ENCODE data around the gene CYP2D6.
"Not testable (repeated sequence)": the region's sequence is repeated elsewhere in the genome, so short reads cannot be mapped to it uniquely, and the experiment has no call there.

Gene CYP2D6

GRCh38 chr22:42130639-42131431, at the start of gene CYP2D6:
Gene CYP2D6, minus strand, starts transcription at chr22:42130810. Its CDS starts 19 bp downstream, at chr22:42130791.
- in situ Hi-C loops (cut with MboI; ENCODE audit: low sequenced_read_pairs), result not testable (repeated sequence)

- in situ Hi-C loops (cut with MboI; ENCODE audit: low sequenced_read_pairs), result no loop called here
Measured at GRCh38 chr22:42179616-42180015, 49.0 kb upstream of the CYP2D6 start.

- in situ Hi-C loops (cut with MboI; ENCODE audit: low sequenced_read_pairs), result no loop called here
Measured at GRCh38 chr22:42178910-42179519, 48.4 kb upstream of the CYP2D6 start.

- in situ Hi-C loops (cut with MboI; ENCODE audit: low sequenced_read_pairs), result no loop called here
Measured at GRCh38 chr22:42177891-42178336, 47.3 kb upstream of the CYP2D6 start.

- in situ Hi-C loops (cut with MboI; ENCODE audit: low sequenced_read_pairs), result no loop called here
Measured at GRCh38 chr22:42176255-42176915, 45.8 kb upstream of the CYP2D6 start.

- in situ Hi-C loops (cut with MboI; ENCODE audit: low sequenced_read_pairs), result loop anchor here (5.0 kb wide), 1 partner anchor 263 kb away; no protein-coding TSS in a partner anchor
Measured at GRCh38 chr22:42174062-42174461, 43.5 kb upstream of the CYP2D6 start.

- in situ Hi-C loops (cut with MboI; ENCODE audit: low sequenced_read_pairs), result loop anchor here (5.0 kb wide), 1 partner anchor 264 kb away; no protein-coding TSS in a partner anchor
Measured at GRCh38 chr22:42173183-42173926, 42.7 kb upstream of the CYP2D6 start.

- in situ Hi-C loops (cut with MboI; ENCODE audit: low sequenced_read_pairs), result loop anchor here (5.0 kb wide), 1 partner anchor 265 kb away; no protein-coding TSS in a partner anchor
Measured at GRCh38 chr22:42172773-42173172, 42.2 kb upstream of the CYP2D6 start.

- in situ Hi-C loops (cut with MboI; ENCODE audit: low sequenced_read_pairs), result loop anchor here (5.0 kb wide), 1 partner anchor 265 kb away; no protein-coding TSS in a partner anchor
Measured at GRCh38 chr22:42171946-42172719, 41.5 kb upstream of the CYP2D6 start.

GRCh38 chr22:42171417-42171816, 40.8 kb upstream of the CYP2D6 start:
- in situ Hi-C loops (cut with MboI; ENCODE audit: low sequenced_read_pairs), result loop anchor here (5.0 kb wide), 1 partner anchor 266 kb away; no protein-coding TSS in a partner anchor

GRCh38 chr22:42170946-42171345, 40.3 kb upstream of the CYP2D6 start:
- in situ Hi-C loops (cut with MboI; ENCODE audit: low sequenced_read_pairs), result loop anchor here (5.0 kb wide), 1 partner anchor 266 kb away; no protein-coding TSS in a partner anchor

- in situ Hi-C loops (cut with MboI; ENCODE audit: low sequenced_read_pairs), result no loop called here
Measured at GRCh38 chr22:42169055-42169469, 38.5 kb upstream of the CYP2D6 start.

GRCh38 chr22:42168476-42168875, 37.9 kb upstream of the CYP2D6 start:
- in situ Hi-C loops (cut with MboI; ENCODE audit: low sequenced_read_pairs), result no loop called here

- in situ Hi-C loops (cut with MboI; ENCODE audit: low sequenced_read_pairs), result no loop called here
Measured at GRCh38 chr22:42167066-42167465, 36.5 kb upstream of the CYP2D6 start.

GRCh38 chr22:42164901-42165300, 34.3 kb upstream of the CYP2D6 start:
- in situ Hi-C loops (cut with MboI; ENCODE audit: low sequenced_read_pairs), result no loop called here

- in situ Hi-C loops (cut with MboI; ENCODE audit: low sequenced_read_pairs), result no loop called here
Measured at GRCh38 chr22:42163515-42163914, 32.9 kb upstream of the CYP2D6 start.

GRCh38 chr22:42162728-42163489, 32.3 kb upstream of the CYP2D6 start:
- in situ Hi-C loops (cut with MboI; ENCODE audit: low sequenced_read_pairs), result no loop called here

- in situ Hi-C loops (cut with MboI; ENCODE audit: low sequenced_read_pairs), result no loop called here
Measured at GRCh38 chr22:42160830-42161696, 30.5 kb upstream of the CYP2D6 start.

Data from HL-60/S4 (cell line).